Measurements from ENCODE around the gene ISL2. TPM values are rescaled to one million over a fixed set of nuclear protein-coding genes. Genes with fewer than 3 reads are reported as not detected.

The ISL2 gene
- total RNA-seq, 1 experiment from 2014 or later = 7.6 TPM

DNA sequence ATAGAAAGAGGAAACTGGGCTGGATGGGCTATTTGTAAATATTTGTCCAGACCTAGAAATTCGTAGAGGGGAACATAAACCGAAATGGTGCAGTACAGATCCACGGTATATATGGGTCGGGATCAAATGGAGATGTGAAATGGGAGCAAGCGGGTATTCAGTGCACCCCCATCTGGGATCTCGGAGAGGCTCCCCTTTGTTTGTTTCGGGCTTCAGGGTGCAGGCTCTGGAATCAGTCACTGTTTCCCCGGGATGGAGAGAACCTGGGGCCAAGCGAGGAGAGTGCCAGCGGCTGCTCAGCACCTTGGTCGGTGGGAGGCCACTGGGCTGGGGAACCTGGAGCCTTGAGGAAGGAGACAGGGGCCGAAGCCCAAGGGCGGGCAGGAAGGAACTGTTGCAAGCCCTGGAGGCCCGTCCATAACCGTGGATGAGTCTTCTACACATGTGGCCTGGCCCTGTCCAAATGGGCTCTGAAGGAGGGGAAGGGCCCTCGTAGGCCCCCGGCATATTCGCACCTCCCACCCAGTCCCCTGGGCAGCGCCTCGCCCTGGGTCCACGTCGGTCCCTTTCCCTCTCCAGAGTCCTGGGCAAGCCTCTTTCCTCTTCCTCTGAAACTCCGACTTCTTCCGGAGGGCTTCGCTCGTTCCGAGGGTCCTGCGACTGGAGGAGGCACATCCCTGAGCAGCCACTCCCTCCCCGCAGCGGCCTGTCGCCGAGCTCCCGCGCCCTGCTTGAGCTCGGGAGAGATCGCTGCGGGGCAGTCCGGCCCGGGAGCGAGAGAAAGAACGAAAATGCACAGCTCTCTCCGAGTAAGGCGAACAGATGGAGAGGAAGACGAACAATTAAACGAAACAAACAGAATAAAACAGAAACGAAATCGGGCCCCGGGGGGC, 3.0 kb downstream of the ISL2 start:
- H3K36me3 Mint-ChIP-seq (ENCODE audit: insufficient read depth, unreplicated experiment) = peaks cover 48% of the 10 kb centered on the region
- BruUV-seq (replicated peaks) = no TSS peak
- intact Hi-C loops (cut with micrococcal nuclease; ENCODE audit: unreplicated experiment) = no loop called here
- H3K27me3 Mint-ChIP-seq (ENCODE audit: unreplicated experiment) = no peaks in the 10 kb centered on the region
- H3K4me1 Mint-ChIP-seq (ENCODE audit: low read depth, unreplicated experiment) = peaks cover 19% of the 10 kb centered on the region
- H3K27ac Mint-ChIP-seq (ENCODE audit: unreplicated experiment) = no peak overlapping the region
- H3K9me3 Mint-ChIP-seq (ENCODE audit: low read depth, unreplicated experiment) = no peaks in the 10 kb centered on the region
- peak overlapping the region; percentile 40 for H3K4me3 Mint-ChIP-seq (ENCODE audit: low read depth, unreplicated experiment)
- TF ChIP-seq, protein P1, sequence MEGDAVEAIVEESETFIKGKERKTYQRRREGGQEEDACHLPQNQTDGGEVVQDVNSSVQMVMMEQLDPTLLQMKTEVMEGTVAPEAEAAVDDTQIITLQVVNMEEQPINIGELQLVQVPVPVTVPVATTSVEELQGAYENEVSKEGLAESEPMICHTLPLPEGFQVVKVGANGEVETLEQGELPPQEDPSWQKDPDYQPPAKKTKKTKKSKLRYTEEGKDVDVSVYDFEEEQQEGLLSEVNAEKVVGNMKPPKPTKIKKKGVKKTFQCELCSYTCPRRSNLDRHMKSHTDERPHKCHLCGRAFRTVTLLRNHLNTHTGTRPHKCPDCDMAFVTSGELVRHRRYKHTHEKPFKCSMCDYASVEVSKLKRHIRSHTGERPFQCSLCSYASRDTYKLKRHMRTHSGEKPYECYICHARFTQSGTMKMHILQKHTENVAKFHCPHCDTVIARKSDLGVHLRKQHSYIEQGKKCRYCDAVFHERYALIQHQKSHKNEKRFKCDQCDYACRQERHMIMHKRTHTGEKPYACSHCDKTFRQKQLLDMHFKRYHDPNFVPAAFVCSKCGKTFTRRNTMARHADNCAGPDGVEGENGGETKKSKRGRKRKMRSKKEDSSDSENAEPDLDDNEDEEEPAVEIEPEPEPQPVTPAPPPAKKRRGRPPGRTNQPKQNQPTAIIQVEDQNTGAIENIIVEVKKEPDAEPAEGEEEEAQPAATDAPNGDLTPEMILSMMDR (IDR thresholded peaks at IDR 0.05; ENCODE audit: unreplicated experiment) = no peak
- DNase-seq = no peak
- CTCF ChIA-PET = interaction anchor here (0.6 kb wide), 2 partner anchors 14 to 77 kb away, joined by 3 to 8 read pairs; no protein-coding TSS in a partner anchor

DNA sequence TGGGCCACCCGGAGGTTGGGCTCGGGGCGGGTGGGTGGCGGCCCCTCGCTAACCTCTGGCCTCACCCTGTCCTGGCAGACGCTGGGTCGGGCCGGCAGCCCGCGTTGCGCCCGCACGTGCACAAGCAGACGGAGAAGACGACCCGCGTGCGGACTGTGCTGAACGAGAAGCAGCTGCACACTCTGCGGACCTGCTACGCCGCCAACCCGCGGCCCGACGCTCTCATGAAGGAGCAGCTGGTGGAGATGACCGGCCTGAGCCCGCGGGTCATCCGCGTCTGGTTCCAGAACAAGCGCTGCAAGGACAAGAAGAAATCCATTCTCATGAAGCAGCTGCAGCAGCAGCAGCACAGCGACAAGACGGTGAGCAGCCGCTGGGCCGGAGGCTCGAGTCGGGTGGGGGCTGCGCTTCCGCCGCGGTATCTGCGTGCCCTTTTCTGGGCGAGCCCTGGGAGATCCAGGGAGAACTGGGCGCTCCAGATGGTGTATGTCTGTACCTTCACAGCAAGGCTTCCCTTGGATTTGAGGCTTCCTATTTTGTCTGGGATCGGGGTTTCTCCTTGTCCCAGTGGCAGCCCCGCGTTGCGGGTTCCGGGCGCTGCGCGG, 3.7 kb downstream of the ISL2 start:
- peak overlapping the region; percentile 40 for H3K4me3 Mint-ChIP-seq (ENCODE audit: low read depth, unreplicated experiment)
- H3K27ac Mint-ChIP-seq (ENCODE audit: unreplicated experiment) = no peak overlapping the region
- H3K27me3 Mint-ChIP-seq (ENCODE audit: unreplicated experiment) = peaks cover 7% of the 10 kb centered on the region
- peaks cover 26% of the 10 kb centered on the region for H3K4me1 Mint-ChIP-seq (ENCODE audit: low read depth, unreplicated experiment)
- intact Hi-C loops (cut with micrococcal nuclease; ENCODE audit: unreplicated experiment) = no loop called here
- no peak for DNase-seq
- peaks cover 43% of the 10 kb centered on the region for H3K36me3 Mint-ChIP-seq (ENCODE audit: insufficient read depth, unreplicated experiment)
- H3K9me3 Mint-ChIP-seq (ENCODE audit: low read depth, unreplicated experiment) = no peaks in the 10 kb centered on the region
- BruUV-seq (replicated peaks) = no TSS peak
- CTCF ChIA-PET = interaction anchor here (0.6 kb wide), 2 partner anchors 14 to 274 kb away, joined by 5 to 8 read pairs; no protein-coding TSS in a partner anchor
- TF ChIP-seq, protein P1 (IDR thresholded peaks at IDR 0.05; ENCODE audit: unreplicated experiment) = no peak

DNA sequence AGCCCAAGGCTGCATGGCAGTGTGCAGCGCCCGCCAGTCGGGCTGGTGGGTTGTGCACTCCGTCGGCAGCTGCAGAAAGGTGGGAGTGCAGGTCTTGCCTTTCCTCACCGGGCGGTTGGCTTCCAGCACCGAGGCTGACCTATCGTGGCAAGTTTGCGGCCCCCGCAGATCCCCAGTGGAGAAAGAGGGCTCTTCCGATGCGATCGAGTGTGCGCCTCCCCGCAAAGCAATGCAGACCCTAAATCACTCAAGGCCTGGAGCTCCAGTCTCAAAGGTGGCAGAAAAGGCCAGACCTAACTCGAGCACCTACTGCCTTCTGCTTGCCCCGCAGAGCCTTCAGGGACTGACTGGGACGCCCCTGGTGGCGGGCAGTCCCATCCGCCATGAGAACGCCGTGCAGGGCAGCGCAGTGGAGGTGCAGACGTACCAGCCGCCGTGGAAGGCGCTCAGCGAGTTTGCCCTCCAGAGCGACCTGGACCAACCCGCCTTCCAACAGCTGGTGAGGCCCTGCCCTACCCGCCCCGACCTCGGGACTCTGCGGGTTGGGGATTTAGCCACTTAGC, 4.3 kb downstream of the ISL2 start:
- peaks cover 13% of the 10 kb centered on the region for H3K27me3 Mint-ChIP-seq (ENCODE audit: unreplicated experiment)
- peaks cover 43% of the 10 kb centered on the region for H3K36me3 Mint-ChIP-seq (ENCODE audit: insufficient read depth, unreplicated experiment)
- no peaks in the 10 kb centered on the region for H3K9me3 Mint-ChIP-seq (ENCODE audit: low read depth, unreplicated experiment)
- CTCF ChIA-PET = interaction anchor here (0.6 kb wide), 1 partner anchor 275 kb away, joined by 5 read pairs; no protein-coding TSS in a partner anchor
- H3K4me3 Mint-ChIP-seq (ENCODE audit: low read depth, unreplicated experiment) = peak overlapping the region; percentile 40
- intact Hi-C loops (cut with micrococcal nuclease; ENCODE audit: unreplicated experiment) = no loop called here
- DNase-seq = peak; percentile 41
- TF ChIP-seq, protein P1 (IDR thresholded peaks at IDR 0.05; ENCODE audit: unreplicated experiment) = no peak
- BruUV-seq (replicated peaks) = no TSS peak
- peaks cover 32% of the 10 kb centered on the region for H3K4me1 Mint-ChIP-seq (ENCODE audit: low read depth, unreplicated experiment)
- no peak overlapping the region for H3K27ac Mint-ChIP-seq (ENCODE audit: unreplicated experiment)

DNA sequence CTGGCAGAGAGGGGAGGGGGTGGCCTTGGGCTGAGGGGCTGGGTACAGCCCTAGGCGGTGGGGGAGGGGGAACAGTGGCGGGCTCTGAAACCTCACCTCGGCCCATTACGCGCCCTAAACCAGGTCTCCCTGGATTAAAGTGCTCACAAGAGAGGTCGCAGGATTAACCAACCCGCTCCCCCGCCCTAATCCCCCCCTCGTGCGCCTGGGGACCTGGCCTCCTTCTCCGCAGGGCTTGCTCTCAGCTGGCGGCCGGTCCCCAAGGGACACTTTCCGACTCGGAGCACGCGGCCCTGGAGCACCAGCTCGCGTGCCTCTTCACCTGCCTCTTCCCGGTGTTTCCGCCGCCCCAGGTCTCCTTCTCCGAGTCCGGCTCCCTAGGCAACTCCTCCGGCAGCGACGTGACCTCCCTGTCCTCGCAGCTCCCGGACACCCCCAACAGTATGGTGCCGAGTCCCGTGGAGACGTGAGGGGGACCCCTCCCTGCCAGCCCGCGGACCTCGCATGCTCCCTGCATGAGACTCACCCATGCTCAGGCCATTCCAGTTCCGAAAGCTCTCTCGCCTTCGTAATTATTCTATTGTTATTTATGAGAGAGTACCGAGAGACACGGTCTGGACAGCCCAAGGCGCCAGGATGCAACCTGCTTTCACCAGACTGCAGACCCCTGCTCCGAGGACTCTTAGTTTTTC, 4.9 kb downstream of the ISL2 start:
- peaks cover 31% of the 10 kb centered on the region for H3K4me1 Mint-ChIP-seq (ENCODE audit: low read depth, unreplicated experiment)
- H3K9me3 Mint-ChIP-seq (ENCODE audit: low read depth, unreplicated experiment) = no peaks in the 10 kb centered on the region
- no peak for DNase-seq
- CTCF ChIA-PET = interaction anchor here (1.0 kb wide), 1 partner anchor 124 kb away, joined by 4 read pairs; no protein-coding TSS in a partner anchor
- BruUV-seq (replicated peaks) = no TSS peak
- peak overlapping the region; percentile 65 for H3K4me3 Mint-ChIP-seq (ENCODE audit: low read depth, unreplicated experiment)
- H3K36me3 Mint-ChIP-seq (ENCODE audit: insufficient read depth, unreplicated experiment) = peaks cover 43% of the 10 kb centered on the region
- H3K27me3 Mint-ChIP-seq (ENCODE audit: unreplicated experiment) = peaks cover 15% of the 10 kb centered on the region
- TF ChIP-seq, protein P1 (IDR thresholded peaks at IDR 0.05; ENCODE audit: unreplicated experiment) = no peak
- intact Hi-C loops (cut with micrococcal nuclease; ENCODE audit: unreplicated experiment) = no loop called here
- H3K27ac Mint-ChIP-seq (ENCODE audit: unreplicated experiment) = no peak overlapping the region
